RWPE1 (cell line): ENCODE measurements around the gene MYO7A.

Experiments
- CTCF ChIA-PET: fragments of 350-600 bp; sonication (Branson Sonifier 250); formaldehyde crosslinking; extraction: SDS; loops from one replicate; lab custom pipeline; 2021; lab: Yijun Ruan, JAX
- POLR2A ChIA-PET: fragments of 400-600 bp; formaldehyde crosslinking; extraction: SDS; loops from one replicate; lab custom pipeline; 2020; ENCODE audit warnings: antibody characterized with exemption; ENCODE audit not compliant: low non-redundant PET; lab: Yijun Ruan, JAX
- DNase-seq: peaks from one replicate; pipeline ENCODE4 v3.0.0; 2012; ENCODE audit warnings: low spot score
- H3K27ac ChIP-seq: fragments of 450-650 bp; 2 replicates; pipeline ENCODE4 v1.5.1; 2017
- CTCF ChIP-seq: fragments of 450-650 bp; conservative IDR thresholded peaks from 2 replicates; pipeline ENCODE4 v1.5.1; 2017; ENCODE audit warnings: low read depth, mild to moderate bottlenecking

Gene MYO7A

GRCh38 chr11:77103319-77103718 is 24.7 kb upstream of the MYO7A start:
- CTCF ChIA-PET, result no interaction called here
- no peak for DNase-seq
- no peak for TF ChIP-seq CTCF
- POLR2A ChIA-PET, result no interaction called here
- no peak overlapping the region for H3K27ac ChIP-seq

- no peak for TF ChIP-seq CTCF
- ChIA-PET POLR2A (no interaction called here), CTCF (interaction anchor here (0.7 to 2.0 kb wide), 4 partner anchors 13 to 65 kb away, joined by 3 to 6 read pairs (median 4); no protein-coding TSS in a partner anchor)
- DNase-seq, result no peak
- H3K27ac ChIP-seq, result no peak overlapping the region
Observed at GRCh38 chr11:77104727-77105126, 23.3 kb upstream of the MYO7A start.

GRCh38 chr11:77106321-77106720 is 21.7 kb upstream of the MYO7A start:
- H3K27ac ChIP-seq, result no peak overlapping the region
- ChIA-PET CTCF (interaction anchor here (0.6 to 2.0 kb wide), 4 partner anchors 21 to 1400 kb away, joined by 3 to 10 read pairs (median 5); no protein-coding TSS in a partner anchor), POLR2A (no interaction called here)
- DNase-seq, result no peak
- TF ChIP-seq CTCF, result no peak

- POLR2A ChIA-PET, result no interaction called here
- H3K27ac ChIP-seq, result no peak overlapping the region
- CTCF ChIA-PET, result interaction anchor here (0.6 to 2.0 kb wide), 5 partner anchors 16 to 1401 kb away, joined by 3 to 10 read pairs (median 5); no protein-coding TSS in a partner anchor
- no peak for DNase-seq
- no peak for TF ChIP-seq CTCF
Observed at GRCh38 chr11:77106759-77107158, 21.3 kb upstream of the MYO7A start.

GRCh38 chr11:77107950-77108349 is 20.1 kb upstream of the MYO7A start:
- CTCF ChIA-PET, result interaction anchor here (0.6 to 1.1 kb wide), 4 partner anchors 17 to 392 kb away, joined by 4 to 6 read pairs (median 4); no protein-coding TSS in a partner anchor
- no peak for TF ChIP-seq CTCF
- POLR2A ChIA-PET, result no interaction called here
- peak; percentile 36 for DNase-seq
- H3K27ac ChIP-seq, result no peak overlapping the region

- ChIA-PET POLR2A (no interaction called here), CTCF (interaction anchor here (1.0 to 1.1 kb wide), 2 partner anchors 19 to 61 kb away, joined by 4 to 6 read pairs; no protein-coding TSS in a partner anchor)
- no peak for DNase-seq
- no peak overlapping the region for H3K27ac ChIP-seq
- TF ChIP-seq CTCF, result no peak
Observed at GRCh38 chr11:77108436-77108835, 19.6 kb upstream of the MYO7A start.
